ENCODE data around the gene PTPRT.

PTPRT gene

GRCh38 chr20:43188861-43189553 lies 699 bp downstream of the PTPRT start:
- Histone ChIP-seq H3K36me3 (ENCODE audit: control insufficient read depth in 5 of 5, insufficient read depth in 5 of 5, low read length in 5 of 5) (no peaks in the 10 kb centered on the region), H3K9me3 (ENCODE audit: control insufficient read depth in 5 of 5, low read length in 5 of 5) (no peaks in the 10 kb centered on the region), H3K27me3 (ENCODE audit: control insufficient read depth in 5 of 5, insufficient read depth in 4 of 5, low read length in 5 of 5) (peaks cover 14 to 41% (median 29%) of the 10 kb centered on the region in 5 donors), H3K4me3 (ENCODE audit: low read depth in 1 of 5, low read length in 5 of 5) (no peak overlapping the region), H3K9ac (ENCODE audit: low read length in 5 of 5) (no peak overlapping the region), H3K4me1 (ENCODE audit: control insufficient read depth in 5 of 5, insufficient read depth in 5 of 5, low read length in 5 of 5) (peaks cover 0 to 21% (median 15%) of the 10 kb centered on the region in 5 donors), H3K27ac (ENCODE audit: low read depth, low read length) (no peak overlapping the region)

GRCh38 chr20:43188234-43188653 lies 1.5 kb downstream of the PTPRT start:
- Histone ChIP-seq H3K27me3 (ENCODE audit: control insufficient read depth in 5 of 5, insufficient read depth in 4 of 5, low read length in 5 of 5) (peaks cover 14 to 41% (median 29%) of the 10 kb centered on the region in 5 donors), H3K9me3 (ENCODE audit: control insufficient read depth in 5 of 5, low read length in 5 of 5) (no peaks in the 10 kb centered on the region), H3K36me3 (ENCODE audit: control insufficient read depth in 5 of 5, insufficient read depth in 5 of 5, low read length in 5 of 5) (no peaks in the 10 kb centered on the region), H3K27ac (ENCODE audit: low read depth, low read length) (no peak overlapping the region), H3K4me3 (ENCODE audit: low read depth in 1 of 5, low read length in 5 of 5) (peak overlapping the region in 1 of 5 donors; percentile 8), H3K4me1 (ENCODE audit: control insufficient read depth in 5 of 5, insufficient read depth in 5 of 5, low read length in 5 of 5) (peaks cover 0 to 21% (median 15%) of the 10 kb centered on the region in 5 donors), H3K9ac (ENCODE audit: low read length in 5 of 5) (no peak overlapping the region)

GRCh38 chr20:43187476-43188233 lies 2.1 kb downstream of the PTPRT start:
- no peaks in the 10 kb centered on the region for H3K9me3 ChIP-seq (ENCODE audit: control insufficient read depth in 5 of 5, low read length in 5 of 5)
- peaks cover 14 to 41% (median 29%) of the 10 kb centered on the region in 5 donors for H3K27me3 ChIP-seq (ENCODE audit: control insufficient read depth in 5 of 5, insufficient read depth in 4 of 5, low read length in 5 of 5)
- H3K27ac ChIP-seq (ENCODE audit: low read depth, low read length), result no peak overlapping the region
- no peaks in the 10 kb centered on the region for H3K36me3 ChIP-seq (ENCODE audit: control insufficient read depth in 5 of 5, insufficient read depth in 5 of 5, low read length in 5 of 5)
- H3K9ac ChIP-seq (ENCODE audit: low read length in 5 of 5), result no peak overlapping the region
- H3K4me3 ChIP-seq (ENCODE audit: low read depth in 1 of 5, low read length in 5 of 5), result no peak overlapping the region
- H3K4me1 ChIP-seq (ENCODE audit: control insufficient read depth in 5 of 5, insufficient read depth in 5 of 5, low read length in 5 of 5), result peaks cover 0 to 19% (median 11%) of the 10 kb centered on the region in 5 donors

- H3K27me3 ChIP-seq (ENCODE audit: control insufficient read depth in 5 of 5, insufficient read depth in 4 of 5, low read length in 5 of 5), result peaks cover 14 to 35% (median 29%) of the 10 kb centered on the region in 5 donors
- H3K9ac ChIP-seq (ENCODE audit: low read length in 5 of 5), result no peak overlapping the region
- no peak overlapping the region for H3K27ac ChIP-seq (ENCODE audit: low read depth, low read length)
- no peaks in the 10 kb centered on the region for H3K9me3 ChIP-seq (ENCODE audit: control insufficient read depth in 5 of 5, low read length in 5 of 5)
- no peaks in the 10 kb centered on the region for H3K36me3 ChIP-seq (ENCODE audit: control insufficient read depth in 5 of 5, insufficient read depth in 5 of 5, low read length in 5 of 5)
- no peak overlapping the region for H3K4me3 ChIP-seq (ENCODE audit: low read depth in 1 of 5, low read length in 5 of 5)
- H3K4me1 ChIP-seq (ENCODE audit: control insufficient read depth in 5 of 5, insufficient read depth in 5 of 5, low read length in 5 of 5), result peaks cover 0 to 11% (median 3%) of the 10 kb centered on the region in 5 donors
These were observed 3.4 kb downstream of the PTPRT start for GRCh38 chr20:43186312-43186711.

GRCh38 chr20:43185901-43186300 lies 3.8 kb downstream of the PTPRT start:
- H3K4me1 ChIP-seq (ENCODE audit: control insufficient read depth in 5 of 5, insufficient read depth in 5 of 5, low read length in 5 of 5), result peaks cover 0 to 11% (median 3%) of the 10 kb centered on the region in 5 donors
- peaks cover 14 to 31% (median 27%) of the 10 kb centered on the region in 5 donors for H3K27me3 ChIP-seq (ENCODE audit: control insufficient read depth in 5 of 5, insufficient read depth in 4 of 5, low read length in 5 of 5)
- no peak overlapping the region for H3K9ac ChIP-seq (ENCODE audit: low read length in 5 of 5)

GRCh38 chr20:43183536-43184070 lies 6.1 kb downstream of the PTPRT start:
- H3K9me3 ChIP-seq (ENCODE audit: control insufficient read depth in 5 of 5, low read length in 5 of 5), result no peaks in the 10 kb centered on the region
- H3K4me3 ChIP-seq (ENCODE audit: low read depth in 1 of 5, low read length in 5 of 5), result no peak overlapping the region
- peaks cover 0 to 6% (median 3%) of the 10 kb centered on the region in 5 donors for H3K4me1 ChIP-seq (ENCODE audit: control insufficient read depth in 5 of 5, insufficient read depth in 5 of 5, low read length in 5 of 5)
- peaks cover 5 to 14% (median 12%) of the 10 kb centered on the region in 5 donors for H3K27me3 ChIP-seq (ENCODE audit: control insufficient read depth in 5 of 5, insufficient read depth in 4 of 5, low read length in 5 of 5)
- no peak overlapping the region for H3K27ac ChIP-seq (ENCODE audit: low read depth, low read length)
- H3K36me3 ChIP-seq (ENCODE audit: control insufficient read depth in 5 of 5, insufficient read depth in 5 of 5, low read length in 5 of 5), result no peaks in the 10 kb centered on the region
- H3K9ac ChIP-seq (ENCODE audit: low read length in 5 of 5), result no peak overlapping the region

More at GRCh38 chr20:43185901-43186300, 3.8 kb downstream of the PTPRT start:
- Histone ChIP-seq H3K36me3 (ENCODE audit: control insufficient read depth in 5 of 5, insufficient read depth in 5 of 5, low read length in 5 of 5) (no peaks in the 10 kb centered on the region), H3K9me3 (ENCODE audit: control insufficient read depth in 5 of 5, low read length in 5 of 5) (no peaks in the 10 kb centered on the region), H3K27ac (ENCODE audit: low read depth, low read length) (no peak overlapping the region), H3K4me3 (ENCODE audit: low read depth in 1 of 5, low read length in 5 of 5) (no peak overlapping the region)

- Histone ChIP-seq H3K4me3 (ENCODE audit: low read depth in 1 of 5, low read length in 5 of 5) (no peak overlapping the region), H3K9ac (ENCODE audit: low read length in 5 of 5) (no peak overlapping the region), H3K4me1 (ENCODE audit: control insufficient read depth in 5 of 5, insufficient read depth in 5 of 5, low read length in 5 of 5) (peaks cover 0 to 3% (median 0%) of the 10 kb centered on the region in 5 donors), H3K27me3 (ENCODE audit: control insufficient read depth in 5 of 5, insufficient read depth in 4 of 5, low read length in 5 of 5) (no peaks in the 10 kb centered on the region), H3K9me3 (ENCODE audit: control insufficient read depth in 5 of 5, low read length in 5 of 5) (peaks cover 0 to 4% (median 0%) of the 10 kb centered on the region in 5 donors), H3K36me3 (ENCODE audit: control insufficient read depth in 5 of 5, insufficient read depth in 5 of 5, low read length in 5 of 5) (no peaks in the 10 kb centered on the region), H3K27ac (ENCODE audit: low read depth, low read length) (no peak overlapping the region)
These were observed 11.6 kb downstream of the PTPRT start for GRCh38 chr20:43178080-43178479.

- Histone ChIP-seq H3K27ac (ENCODE audit: low read depth, low read length) (no peak overlapping the region), H3K36me3 (ENCODE audit: control insufficient read depth in 5 of 5, insufficient read depth in 5 of 5, low read length in 5 of 5) (no peaks in the 10 kb centered on the region), H3K4me3 (ENCODE audit: low read depth in 1 of 5, low read length in 5 of 5) (no peak overlapping the region), H3K9ac (ENCODE audit: low read length in 5 of 5) (no peak overlapping the region), H3K4me1 (ENCODE audit: control insufficient read depth in 5 of 5, insufficient read depth in 5 of 5, low read length in 5 of 5) (peaks cover 0 to 3% (median 0%) of the 10 kb centered on the region in 5 donors), H3K27me3 (ENCODE audit: control insufficient read depth in 5 of 5, insufficient read depth in 4 of 5, low read length in 5 of 5) (no peaks in the 10 kb centered on the region), H3K9me3 (ENCODE audit: control insufficient read depth in 5 of 5, low read length in 5 of 5) (peaks cover 0 to 4% (median 0%) of the 10 kb centered on the region in 5 donors)
These were observed 13.0 kb downstream of the PTPRT start for GRCh38 chr20:43176726-43177125.

GRCh38 chr20:43171930-43172329 lies 17.8 kb downstream of the PTPRT start:
- Histone ChIP-seq H3K4me1 (ENCODE audit: control insufficient read depth in 5 of 5, insufficient read depth in 5 of 5, low read length in 5 of 5) (no peaks in the 10 kb centered on the region), H3K27ac (ENCODE audit: low read depth, low read length) (no peak overlapping the region), H3K4me3 (ENCODE audit: low read depth in 1 of 5, low read length in 5 of 5) (no peak overlapping the region), H3K27me3 (ENCODE audit: control insufficient read depth in 5 of 5, insufficient read depth in 4 of 5, low read length in 5 of 5) (peaks cover 0 to 8% (median 0%) of the 10 kb centered on the region in 5 donors), H3K9ac (ENCODE audit: low read length in 5 of 5) (no peak overlapping the region), H3K9me3 (ENCODE audit: control insufficient read depth in 5 of 5, low read length in 5 of 5) (peaks cover 0 to 2% (median 0%) of the 10 kb centered on the region in 5 donors), H3K36me3 (ENCODE audit: control insufficient read depth in 5 of 5, insufficient read depth in 5 of 5, low read length in 5 of 5) (no peaks in the 10 kb centered on the region)

GRCh38 chr20:43170771-43171170 lies 18.9 kb downstream of the PTPRT start:
- no peaks in the 10 kb centered on the region for H3K9me3 ChIP-seq (ENCODE audit: control insufficient read depth in 5 of 5, low read length in 5 of 5)
- no peak overlapping the region for H3K9ac ChIP-seq (ENCODE audit: low read length in 5 of 5)
- peaks cover 0 to 8% (median 0%) of the 10 kb centered on the region in 5 donors for H3K27me3 ChIP-seq (ENCODE audit: control insufficient read depth in 5 of 5, insufficient read depth in 4 of 5, low read length in 5 of 5)
- H3K27ac ChIP-seq (ENCODE audit: low read depth, low read length), result no peak overlapping the region
- H3K36me3 ChIP-seq (ENCODE audit: control insufficient read depth in 5 of 5, insufficient read depth in 5 of 5, low read length in 5 of 5), result no peaks in the 10 kb centered on the region
- no peak overlapping the region for H3K4me3 ChIP-seq (ENCODE audit: low read depth in 1 of 5, low read length in 5 of 5)
- H3K4me1 ChIP-seq (ENCODE audit: control insufficient read depth in 5 of 5, insufficient read depth in 5 of 5, low read length in 5 of 5), result no peaks in the 10 kb centered on the region
